Epidermal melanocyte (primary cell): Measurements from ENCODE around the gene TLL1.

Experiments
- DNase-seq: peaks from one replicate; pipeline ENCODE4 v3.0.0; 2011; ENCODE audit warnings: low spot score; ENCODE audit not compliant: insufficient read length

TLL1 gene

GRCh38 chr4:166146806-166147540 lies 273.9 kb downstream of the TLL1 start:
- no peak for DNase-seq
